Stimulated activated CD8-positive, alpha-beta memory T cell treated with anti-CD3 and anti-CD28 coated beads, Interleukin-15, amount 100 ng/mL, for 24 hours (primary cell): ENCODE results near the gene KLHL26.

Experiments
- DNase-seq: peaks from one replicate; pipeline ENCODE4 v3.0.0-alpha.2; 2020; ENCODE audit warnings: low read depth

KLHL26 gene

GRCh38 chr19:18718015-18718526 lies 81.2 kb downstream of the KLHL26 start:
- DNase-seq = no peak

DNA sequence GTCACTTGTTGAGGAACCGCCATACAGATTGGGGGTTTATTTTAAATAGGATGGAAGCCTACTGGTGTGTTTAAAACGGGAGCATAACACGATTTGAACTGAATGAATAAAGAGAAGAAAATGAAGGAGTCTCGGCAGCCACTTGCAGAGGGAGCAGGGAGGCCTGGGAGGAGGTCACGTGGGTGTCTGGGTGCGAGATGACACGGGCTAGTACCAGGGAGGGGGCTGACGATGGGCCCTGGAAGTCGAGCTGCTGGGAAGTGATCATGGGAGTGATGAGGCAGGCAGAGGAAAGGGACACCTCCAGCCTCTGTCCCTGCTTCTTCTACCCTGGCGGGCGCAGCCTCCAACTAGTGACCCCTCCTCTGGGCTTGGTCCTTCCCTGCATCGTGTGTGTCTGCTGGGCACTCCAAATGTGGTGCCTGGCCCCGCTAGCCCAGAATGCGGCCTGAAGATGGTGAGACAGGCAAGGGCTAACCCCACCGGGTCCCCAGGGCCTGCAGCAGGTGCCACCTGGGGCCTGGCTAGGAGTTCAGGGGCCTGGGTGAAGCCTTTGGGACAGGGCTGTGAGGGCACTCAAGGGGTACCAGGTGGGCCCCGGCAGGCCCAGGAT lies 82.1 kb downstream of the KLHL26 start:
- no peak for DNase-seq

GRCh38 chr19:18719541-18719940 lies 82.7 kb downstream of the KLHL26 start:
- DNase-seq = no peak
